Kasumi-1 (cell line): Measurements from ENCODE around the gene FAM20A.

Experiments
- DNase-seq, 2 experiments: peaks; one replicate each; lab custom pipeline; 2025; lab: John Stamatoyannopoulos, UW

FAM20A gene

GRCh38 chr17:68608515-68609130 lies 7.5 kb upstream of the FAM20A start:
- DNase-seq = no peak

- no peak for DNase-seq
Observed at GRCh38 chr17:68606451-68607307, 5.5 kb upstream of the FAM20A start.

DNA sequence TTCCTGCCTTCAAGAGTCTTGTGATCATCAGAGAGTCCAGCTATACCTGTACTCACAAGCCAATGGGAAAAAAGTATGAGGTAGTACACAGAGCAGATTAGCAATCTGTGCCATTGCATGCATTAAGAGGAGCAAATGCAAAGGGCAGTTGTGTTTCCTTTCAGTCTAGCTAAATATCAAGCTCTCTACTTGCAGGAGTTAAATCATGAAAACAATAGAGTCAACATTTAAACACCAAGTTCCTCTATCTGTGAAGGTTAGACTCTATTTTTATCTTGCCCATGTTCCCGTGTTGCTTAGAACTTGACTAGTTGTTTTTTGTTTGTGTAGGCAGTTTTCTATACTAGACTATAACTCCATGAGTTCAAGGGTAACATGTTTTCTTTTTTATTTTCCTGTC lies 4.7 kb upstream of the FAM20A start:
- DNase-seq = no peak

- DNase-seq = no peak
Observed at GRCh38 chr17:68603656-68604055, 2.5 kb upstream of the FAM20A start.

- no peak for DNase-seq
Observed at GRCh38 chr17:68603027-68603426, 1.9 kb upstream of the FAM20A start.

GRCh38 chr17:68602289-68602688 lies 1.1 kb upstream of the FAM20A start:
- no peak for DNase-seq

- no peak for DNase-seq
Observed at GRCh38 chr17:68601565-68602288, 560 bp upstream of the FAM20A start.

GRCh38 chr17:68600067-68600930 lies 868 bp downstream of the FAM20A start:
- DNase-seq = peak in 1 of 2 experiments; percentile 45

GRCh38 chr17:68599552-68600066 lies 1.6 kb downstream of the FAM20A start:
- DNase-seq = no peak

DNA sequence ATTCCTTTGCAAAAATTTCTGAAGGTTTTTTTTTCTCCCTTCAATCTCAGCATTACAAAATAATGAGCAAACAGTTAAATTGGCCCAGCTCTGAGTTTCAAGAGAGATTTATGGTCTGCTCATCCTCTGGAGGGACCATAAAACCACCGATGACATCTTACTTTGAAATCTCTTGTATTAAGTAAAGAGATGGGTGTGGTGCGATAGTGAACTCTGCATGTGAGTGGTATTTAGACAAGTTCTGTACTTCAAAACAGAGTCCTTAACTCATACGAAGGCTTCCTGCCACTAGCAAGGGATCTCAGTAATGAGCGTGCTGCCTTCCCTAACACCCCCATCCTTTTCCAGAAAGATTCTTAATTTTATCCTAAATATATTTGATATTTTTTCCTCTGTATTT lies 2.1 kb downstream of the FAM20A start:
- DNase-seq = no peak

- DNase-seq = no peak
Observed at GRCh38 chr17:68598545-68598961, 2.6 kb downstream of the FAM20A start.

DNA sequence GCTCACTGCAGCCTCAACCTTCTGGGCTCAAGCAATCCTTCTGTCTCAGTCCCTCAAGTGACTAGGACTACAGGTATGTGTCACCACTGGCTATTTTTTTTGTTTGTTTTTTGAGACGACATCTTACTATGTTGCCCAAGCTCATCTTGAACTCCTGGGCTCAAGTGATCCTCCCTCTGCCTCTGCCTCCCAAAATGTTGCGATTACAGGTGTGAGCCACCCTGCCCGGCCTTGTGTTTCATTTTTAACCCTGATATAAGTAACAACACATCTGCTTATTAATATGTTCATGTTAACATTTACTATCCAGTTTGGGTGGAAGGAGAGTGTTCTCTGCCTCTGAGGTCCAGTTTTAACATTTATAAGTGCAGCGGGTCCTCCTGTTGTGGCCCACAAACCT lies 3.1 kb downstream of the FAM20A start:
- DNase-seq = no peak

GRCh38 chr17:68596411-68596945 lies 4.7 kb downstream of the FAM20A start:
- no peak for DNase-seq

DNA sequence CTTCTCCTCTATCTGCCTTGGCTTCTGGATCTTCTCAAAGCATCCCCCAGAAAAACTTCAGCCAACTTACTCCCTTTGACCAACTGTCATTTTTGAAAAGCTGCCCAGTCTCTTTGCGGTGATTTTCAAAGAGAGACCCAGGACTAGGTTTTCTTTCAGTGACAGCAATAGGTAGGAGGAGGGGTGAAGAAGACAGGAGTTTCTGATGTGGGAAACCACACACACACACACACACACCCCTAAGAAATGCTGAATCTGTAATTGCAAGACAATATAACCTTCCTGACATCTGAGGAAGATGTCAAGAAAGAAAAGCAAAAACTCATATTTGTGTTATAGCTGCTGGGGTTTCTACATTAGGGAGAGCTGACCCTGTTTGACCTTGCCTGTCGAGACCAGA lies 5.2 kb downstream of the FAM20A start:
- no peak for DNase-seq

DNA sequence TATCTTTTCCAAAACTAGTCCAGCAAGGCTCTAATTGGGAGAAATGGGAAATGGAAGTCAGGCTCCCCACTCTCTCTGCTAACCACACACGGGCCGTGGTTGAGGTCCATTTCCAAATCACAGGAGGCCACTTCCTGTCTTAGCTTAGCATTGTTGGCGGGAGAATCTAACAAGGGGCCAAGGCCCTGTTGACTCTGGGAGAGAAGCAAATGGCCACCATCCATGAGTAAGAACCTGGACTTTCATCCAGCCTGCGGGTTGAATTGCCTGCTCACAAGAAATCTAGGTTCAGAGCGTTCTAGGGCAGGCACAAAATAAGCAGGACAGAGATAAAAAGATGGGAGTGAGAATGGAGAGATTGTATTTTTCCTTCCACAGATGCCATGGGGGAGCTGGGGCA lies 5.7 kb downstream of the FAM20A start:
- no peak for DNase-seq

DNA sequence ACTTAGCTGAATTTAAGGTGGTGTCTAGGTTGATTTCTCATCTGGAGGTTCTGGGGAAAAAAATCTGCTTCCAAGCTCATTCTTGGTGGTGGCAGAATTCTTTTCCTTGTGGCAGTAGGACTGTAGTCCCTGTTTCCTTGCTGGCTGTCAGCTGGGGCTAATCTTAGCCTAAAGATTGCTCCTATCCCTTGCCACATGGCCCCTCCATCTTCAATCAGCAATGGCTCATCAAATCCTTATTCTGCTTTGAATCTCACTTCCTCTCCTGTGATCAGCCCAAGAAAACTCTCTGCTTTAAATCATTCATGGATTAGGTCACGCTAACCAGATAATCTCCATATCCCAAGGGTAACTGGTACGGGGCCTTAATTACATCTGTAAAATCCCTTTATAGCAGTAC lies 6.6 kb downstream of the FAM20A start:
- no peak for DNase-seq

GRCh38 chr17:68592682-68593641 lies 8.2 kb downstream of the FAM20A start:
- DNase-seq = no peak

DNA sequence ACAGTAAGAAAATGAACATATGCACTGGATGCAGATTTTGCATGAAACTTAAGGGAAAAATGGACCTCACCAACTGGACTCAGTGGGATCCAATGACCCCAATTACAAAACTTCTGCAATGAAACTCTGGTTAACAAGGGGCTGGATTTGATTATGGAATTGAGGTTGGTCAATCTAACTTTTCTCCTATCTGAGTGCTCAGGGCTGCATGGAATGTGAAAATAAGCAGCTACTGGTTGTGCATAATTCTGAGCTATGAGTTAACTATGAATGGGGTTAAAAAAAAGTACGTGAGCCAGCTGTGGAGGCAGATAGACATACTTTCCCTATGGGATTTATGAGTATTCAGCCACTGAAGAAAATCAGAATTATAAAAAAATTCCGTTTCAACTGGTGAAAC lies 9.2 kb downstream of the FAM20A start:
- DNase-seq = no peak

DNA sequence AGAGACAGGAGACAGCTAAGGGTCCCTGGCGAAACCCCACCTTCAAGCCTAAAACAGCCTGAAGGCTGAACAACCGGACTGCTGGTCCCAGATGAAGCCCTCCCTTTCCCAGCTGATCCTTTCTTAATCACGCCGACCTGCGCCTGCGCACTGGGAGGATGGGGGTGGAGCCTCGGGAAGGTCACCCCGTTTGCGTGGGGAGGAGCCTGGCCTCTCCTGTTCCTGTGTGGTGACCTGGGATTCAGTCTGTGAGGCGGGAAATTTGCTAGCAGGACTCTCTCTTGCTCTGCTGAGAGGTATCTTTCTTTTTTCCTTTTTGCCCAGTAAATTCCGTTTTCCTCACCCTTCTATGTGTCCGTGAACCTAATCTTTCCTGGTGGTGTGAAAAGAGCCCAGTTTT lies 9.6 kb downstream of the FAM20A start:
- no peak for DNase-seq

DNA sequence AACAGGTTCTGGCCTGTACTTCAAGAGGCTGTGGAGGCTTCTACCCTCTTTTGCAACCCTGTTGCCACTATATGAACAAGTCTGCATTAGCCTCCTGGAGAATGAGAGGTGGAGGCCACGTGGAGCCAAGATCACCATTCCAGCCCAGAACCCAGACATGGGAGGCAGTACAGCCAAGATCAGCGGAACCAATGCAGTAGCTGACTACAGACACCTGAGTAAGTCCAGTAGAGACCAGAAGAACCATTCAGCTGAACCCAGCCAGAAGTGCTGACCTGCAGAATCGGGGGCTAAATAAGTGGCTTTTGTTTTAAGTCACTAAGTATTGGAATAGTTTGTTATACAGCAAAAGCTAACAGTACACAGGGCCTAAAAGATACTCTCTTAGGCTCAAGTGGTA lies 12.1 kb downstream of the FAM20A start:
- DNase-seq = no peak
